ENCODE data around the gene UBE2N.

GRCh38 chr12:93467351-93468007 is 25.7 kb upstream of the UBE2N start, which contains the start of gene MRPL42:
- TF ChIP-seq CTCF (IDR thresholded peaks at IDR 0.05; ENCODE audit: insufficient read depth, low read length, poor library complexity, severe bottlenecking) = peak; percentile 47
- no peak for TF ChIP-seq EZH2phosphoT487 (conservative IDR thresholded peaks at IDR 0.05; ENCODE audit: low read length)
